Activated CD4-positive, alpha-beta T cell treated with anti-CD3 and anti-CD28 coated beads, Interleukin-2, amount 50 U/mL, for 16 hours (primary cell): ENCODE results near the gene ST3GAL2.
A peak's percentile ranks its signal among the peaks of the same experiment; 100 is the strongest.

Experiments
- DNase-seq: peaks from one replicate; pipeline ENCODE4 v3.0.0-alpha.2; 2020

The ST3GAL2 gene, protein sequence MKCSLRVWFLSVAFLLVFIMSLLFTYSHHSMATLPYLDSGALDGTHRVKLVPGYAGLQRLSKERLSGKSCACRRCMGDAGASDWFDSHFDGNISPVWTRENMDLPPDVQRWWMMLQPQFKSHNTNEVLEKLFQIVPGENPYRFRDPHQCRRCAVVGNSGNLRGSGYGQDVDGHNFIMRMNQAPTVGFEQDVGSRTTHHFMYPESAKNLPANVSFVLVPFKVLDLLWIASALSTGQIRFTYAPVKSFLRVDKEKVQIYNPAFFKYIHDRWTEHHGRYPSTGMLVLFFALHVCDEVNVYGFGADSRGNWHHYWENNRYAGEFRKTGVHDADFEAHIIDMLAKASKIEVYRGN

DNA sequence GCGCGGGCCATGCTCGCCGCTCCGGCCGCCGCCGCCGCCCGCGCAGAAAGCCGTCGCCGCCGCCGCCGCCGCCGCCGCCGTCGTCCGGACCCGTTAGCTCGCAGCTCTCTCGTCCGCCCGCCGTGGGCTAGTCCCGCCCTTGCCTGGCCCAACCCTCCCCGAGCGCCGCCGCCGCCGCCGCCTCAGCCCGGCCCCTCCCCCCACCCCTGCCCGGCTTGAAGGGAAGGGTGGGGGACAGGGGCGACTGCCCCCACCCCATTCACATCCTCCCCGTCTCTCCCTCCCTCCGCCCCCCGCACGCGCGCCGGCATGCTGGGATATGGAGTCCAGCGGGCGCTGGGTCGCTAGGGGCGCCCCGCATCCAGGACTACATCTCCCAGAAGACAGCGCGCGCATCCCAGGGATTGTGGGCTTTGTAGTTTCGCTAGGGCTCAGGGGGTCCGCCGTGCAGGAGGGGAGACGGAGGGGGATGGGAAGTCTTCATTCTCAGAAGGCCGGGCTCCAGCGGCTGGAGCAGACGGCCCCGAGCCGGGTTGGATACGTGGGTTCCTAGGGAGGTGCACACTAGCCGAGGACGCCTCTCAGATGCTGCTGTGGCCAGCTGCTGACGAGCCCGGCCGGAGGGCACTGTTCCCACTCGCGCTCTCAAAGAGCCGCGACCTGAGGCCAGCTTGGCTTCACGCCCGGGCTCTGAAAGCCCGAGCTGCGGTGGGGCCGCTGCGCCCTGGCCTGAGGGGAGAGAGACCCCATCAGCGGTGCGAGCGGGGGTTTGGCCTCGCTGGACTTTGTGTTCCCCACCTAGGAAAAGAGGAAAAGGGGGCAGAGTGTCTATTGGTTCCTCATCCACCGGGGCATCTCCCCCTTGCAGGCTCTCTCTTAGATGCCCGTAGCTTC, at the start of gene ST3GAL2:
TSS of gene ST3GAL2 (minus strand) at position 132 of the 894 bp plus-strand sequence. CDS start 40,570 bp downstream, outside the sequence.
- DNase-seq = peak; percentile 95

DNA sequence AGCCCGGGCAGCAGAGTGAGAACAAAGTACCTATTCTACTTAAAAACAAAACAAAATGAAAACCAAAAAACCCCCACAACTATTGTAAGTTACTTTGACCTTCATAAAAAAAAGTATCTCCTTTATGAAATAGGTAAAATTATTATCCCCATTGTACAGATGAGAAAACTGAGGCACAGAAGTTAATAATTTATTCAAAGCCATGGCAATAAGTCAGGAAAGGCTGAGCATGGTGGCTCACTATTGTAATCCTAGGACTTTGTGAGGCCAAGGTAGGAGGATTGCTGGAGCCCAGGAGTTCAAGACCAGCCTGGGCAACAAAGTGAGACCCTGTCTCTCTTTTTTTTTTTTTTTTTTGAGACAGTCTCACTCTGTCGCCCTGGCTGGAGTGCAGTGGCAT, 46.0 kb upstream of the ST3GAL2 start:
- no peak for DNase-seq

DNA sequence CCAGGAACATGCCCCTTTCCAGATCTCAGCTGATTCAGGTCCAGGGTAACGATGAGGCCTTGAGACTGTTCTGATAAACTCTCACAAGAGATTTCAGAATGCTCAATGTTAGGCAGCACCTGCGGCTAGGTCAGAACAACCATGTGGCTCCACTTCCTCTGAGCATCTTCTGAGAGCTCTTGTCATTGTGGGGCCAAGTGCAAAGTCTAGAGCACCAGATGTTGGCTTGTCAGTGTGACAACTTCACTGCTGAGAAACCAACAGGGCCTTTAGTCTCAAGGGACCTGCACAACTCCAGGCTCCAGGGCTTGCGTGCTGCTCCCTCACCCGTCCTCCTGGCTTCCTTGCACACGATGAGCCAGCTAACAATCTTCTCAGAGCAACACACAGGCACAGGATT, 44.5 kb upstream of the ST3GAL2 start:
- DNase-seq = no peak

DNA sequence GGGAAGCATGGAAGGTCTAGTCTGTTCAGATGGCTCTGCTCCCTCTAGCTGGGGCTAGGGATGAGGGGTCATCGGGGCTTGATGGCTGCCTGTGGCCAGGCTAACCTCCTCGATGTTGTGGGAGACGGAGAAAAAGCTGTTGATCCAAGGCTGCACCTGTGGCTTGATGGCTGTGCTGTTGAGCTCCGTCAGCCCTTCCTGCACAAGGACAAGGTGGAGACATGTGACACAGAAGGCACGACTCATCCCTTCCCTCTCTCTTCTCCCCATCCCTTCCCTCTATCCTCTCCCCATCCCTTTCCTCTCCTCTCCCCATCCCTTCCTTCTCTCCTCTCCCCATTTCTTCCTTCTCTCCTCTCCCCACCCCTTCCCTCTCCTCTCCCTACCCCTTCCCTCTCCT, 43.7 kb upstream of the ST3GAL2 start:
- no peak for DNase-seq

DNA sequence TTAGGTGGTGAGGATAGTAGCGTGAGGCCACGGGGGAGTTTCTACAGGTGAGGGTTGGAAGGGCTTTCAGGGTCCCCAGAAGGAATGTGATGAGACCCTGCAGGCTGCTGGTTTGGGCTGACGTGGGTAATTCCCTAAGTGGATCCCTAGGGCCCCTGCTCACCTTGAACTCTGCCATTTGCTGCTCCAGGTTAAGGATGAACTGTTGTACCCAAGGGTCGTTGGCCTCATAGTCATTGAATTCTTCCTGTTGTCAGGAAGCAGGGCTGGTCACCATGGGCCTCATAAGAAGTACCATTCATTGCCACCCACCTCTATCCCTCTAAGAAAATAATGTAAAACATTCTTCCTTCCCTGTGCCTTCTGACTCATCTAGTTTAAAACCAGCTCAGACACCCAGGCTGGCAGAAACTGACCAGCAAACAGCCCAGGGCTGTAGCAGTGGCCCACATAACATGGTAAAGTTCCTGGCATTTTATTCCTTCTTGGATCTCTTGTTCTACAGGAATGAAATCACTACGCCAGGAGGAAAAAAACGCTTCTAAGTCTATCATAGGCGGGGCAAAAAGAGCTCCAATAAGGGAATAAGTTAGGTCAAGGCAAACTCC, 43.1 kb upstream of the ST3GAL2 start:
- no peak for DNase-seq

DNA sequence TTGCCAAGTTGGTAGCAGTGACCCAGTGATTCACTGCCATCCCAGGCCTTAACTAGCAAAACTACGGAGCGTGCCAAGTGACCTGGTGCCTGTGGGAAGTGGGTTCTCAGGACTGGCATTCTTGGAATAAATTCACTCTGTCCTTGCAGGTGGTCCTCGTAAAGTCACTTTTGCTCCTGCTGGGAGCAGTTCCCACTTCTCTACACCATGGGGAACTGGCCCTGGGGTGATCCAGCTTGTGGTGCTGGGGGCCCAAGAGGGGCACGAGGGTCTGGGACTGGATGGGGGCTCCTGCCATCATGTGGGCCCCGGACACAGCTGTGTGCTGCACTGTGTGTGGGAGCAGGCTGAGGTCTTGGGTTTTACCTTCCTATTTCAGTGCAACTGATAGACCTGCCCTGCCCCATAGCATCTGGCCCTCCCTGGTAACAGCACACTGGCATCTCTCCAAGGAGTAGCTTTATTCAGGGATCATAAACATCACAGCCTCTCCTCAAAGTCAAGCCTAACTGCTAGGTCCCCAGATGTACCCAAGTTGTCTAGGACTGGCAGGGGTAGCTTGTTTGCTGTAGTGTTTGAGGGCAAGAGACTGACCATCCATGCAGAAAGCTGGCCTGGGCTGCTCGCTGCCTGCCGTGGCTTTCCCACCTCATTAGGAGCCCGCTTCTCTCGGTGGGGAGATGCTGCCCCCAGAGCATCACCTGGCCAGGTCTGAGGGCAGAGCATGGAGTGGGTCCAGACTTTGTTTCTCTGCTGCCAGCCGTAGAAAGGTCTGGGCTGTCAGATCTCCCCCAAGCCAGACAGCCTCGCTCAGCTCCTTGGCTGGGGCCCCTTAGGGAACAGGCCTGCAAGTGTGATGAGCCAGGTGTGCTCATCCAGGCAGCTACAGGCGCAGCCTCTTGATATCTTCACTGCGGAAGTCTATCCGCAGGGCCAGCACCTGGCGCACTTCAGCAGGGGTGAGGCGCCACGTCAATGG, 41.5 kb upstream of the ST3GAL2 start:
- DNase-seq = no peak

DNA sequence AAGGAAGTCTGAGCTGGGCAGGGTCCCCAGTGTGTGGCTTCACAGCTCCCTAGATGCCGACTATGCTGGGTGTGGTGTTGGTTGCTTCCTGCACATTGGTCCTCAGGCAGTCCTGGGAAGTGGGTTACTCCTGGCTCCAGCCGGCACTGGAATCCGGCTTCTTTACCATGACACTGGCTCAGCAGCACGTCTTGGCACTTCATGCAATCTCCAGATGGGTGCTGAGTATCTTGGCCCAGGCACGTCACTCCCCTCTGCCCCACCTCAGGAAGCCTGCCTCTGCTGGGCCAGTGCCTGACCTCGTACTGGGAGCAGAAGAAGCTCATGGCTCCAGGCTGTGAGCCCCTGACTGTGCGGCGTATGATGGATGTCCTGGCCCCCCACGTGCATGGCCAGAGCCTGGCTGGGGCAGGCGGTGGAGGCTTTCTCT, 40.0 kb upstream of the ST3GAL2 start:
- no peak for DNase-seq

DNA sequence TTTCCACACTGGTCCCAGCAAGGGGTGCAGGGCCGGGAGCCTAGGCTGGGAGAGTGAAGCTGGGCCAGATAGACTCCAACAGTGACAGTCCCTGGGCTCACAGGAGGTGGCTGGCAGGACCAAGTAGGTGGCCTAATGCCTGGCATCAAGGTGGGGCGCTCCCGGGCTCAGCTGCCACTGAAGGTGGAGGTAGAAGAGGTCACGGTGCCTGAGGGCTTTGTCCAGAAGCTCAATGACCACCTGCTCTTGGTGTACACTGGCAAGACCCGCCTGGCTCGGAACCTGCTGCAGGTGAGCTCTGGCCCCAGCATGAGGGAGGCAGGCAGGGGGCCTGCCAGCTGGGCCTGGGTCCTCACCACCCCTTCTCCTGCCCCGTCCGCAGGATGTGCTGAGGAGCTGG, 39.3 kb upstream of the ST3GAL2 start:
- no peak for DNase-seq

DNA sequence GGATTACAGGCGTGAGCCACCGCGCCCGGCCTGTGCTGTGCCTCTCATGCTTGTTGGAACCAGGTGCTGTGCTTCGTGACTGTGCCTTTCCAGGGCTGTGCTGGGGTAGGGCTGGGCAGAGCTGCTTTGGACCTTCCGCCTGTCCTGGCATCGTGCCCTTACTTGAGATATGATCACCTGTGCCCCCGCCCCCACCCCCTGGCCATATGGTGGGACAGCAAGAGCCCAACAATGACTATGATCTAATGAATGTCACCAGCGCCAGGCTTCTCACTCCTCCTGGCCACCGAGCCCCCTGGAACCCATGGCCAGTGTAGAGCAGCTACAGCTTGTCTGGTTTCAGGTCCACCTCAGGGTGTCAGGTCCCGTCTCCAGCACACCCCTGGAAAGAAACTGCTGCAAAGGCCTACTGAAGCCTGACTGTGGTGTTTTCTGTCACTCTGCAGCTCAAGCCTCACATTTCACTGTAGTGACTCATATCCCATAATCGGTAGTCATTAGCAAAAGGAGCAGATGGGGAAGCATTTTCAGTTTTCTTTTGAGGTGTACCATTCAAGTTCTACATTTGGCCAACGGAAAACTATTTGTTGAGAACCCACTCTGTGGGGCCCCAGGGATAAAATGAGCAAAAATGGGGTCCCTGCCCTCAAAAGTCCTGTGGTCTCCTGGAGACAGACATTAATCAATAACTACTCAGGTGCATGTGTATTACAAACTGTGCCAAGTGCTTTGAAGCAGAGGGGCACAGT, 37.5 kb upstream of the ST3GAL2 start:
- peak; percentile 95 for DNase-seq

DNA sequence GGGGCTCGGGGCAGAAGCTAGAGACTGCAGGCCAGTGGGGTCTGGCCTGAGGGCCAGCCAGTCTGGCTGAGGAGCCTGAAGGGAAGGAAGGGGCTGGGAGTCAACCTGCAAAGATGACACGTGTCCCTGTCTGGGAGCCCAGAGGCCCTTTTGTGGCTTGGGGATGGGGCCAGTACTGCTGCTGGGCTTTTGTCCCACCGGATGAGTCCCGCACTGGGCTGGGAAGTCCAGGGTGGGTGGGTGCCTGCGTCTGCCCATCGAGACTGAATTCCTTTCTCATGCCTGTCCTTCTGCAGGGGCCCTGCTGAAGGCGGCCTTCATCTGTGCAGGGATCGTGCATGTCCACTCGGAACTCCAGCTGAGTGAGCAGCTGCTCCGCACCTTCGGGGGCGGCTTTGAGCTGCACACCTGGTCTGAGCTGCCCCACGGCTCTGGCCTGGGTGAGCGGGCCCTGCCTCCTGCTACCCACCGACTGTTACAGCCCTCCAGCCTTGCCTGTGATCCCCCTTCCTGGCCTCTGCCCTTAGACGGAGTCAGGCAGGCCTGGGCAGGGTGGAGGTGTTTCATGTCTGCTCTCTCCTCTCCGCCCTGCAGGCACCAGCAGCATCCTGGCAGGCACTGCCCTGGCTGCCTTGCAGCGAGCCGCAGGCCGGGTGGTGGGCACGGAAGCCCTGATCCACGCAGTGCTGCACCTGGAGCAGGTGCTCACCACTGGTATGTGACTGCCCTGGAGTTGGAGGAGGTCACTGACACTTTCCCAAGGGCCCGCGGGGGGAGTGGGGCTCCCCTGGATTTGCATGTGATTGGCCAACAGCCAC, 36.4 kb upstream of the ST3GAL2 start:
- no peak for DNase-seq

DNA sequence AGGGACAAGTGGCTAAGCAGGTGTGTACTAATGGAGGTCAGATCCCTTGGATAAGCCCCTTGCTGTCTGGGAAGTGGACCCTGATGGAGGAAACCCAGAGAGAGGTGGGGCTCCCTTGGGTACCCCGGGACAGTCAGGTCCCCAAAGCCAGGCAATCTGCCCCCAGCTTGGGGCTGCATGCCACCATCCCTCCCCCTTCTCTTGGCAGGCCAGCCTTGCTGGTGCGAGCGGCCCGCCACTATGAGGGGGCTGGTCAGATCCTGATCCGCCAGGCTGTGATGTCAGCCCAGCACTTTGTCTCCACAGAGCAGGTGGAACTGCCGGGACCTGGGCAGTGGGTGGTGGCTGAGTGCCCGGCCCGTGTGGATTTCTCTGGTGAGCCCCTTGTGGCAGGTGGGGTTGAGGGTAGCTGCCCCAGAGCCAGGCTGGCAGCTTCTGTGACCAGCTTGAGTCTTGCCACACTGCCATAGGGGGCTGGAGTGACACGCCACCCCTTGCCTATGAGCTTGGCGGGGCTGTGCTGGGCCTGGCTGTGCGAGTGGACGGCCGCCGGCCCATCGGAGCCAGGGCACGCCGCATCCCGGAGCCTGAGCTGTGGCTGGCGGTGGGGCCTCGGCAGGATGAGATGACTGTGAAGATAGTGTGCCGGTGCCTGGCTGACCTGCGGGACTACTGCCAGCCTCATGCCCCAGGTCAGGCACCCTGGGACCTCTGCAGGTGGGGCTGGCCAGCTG, 35.6 kb upstream of the ST3GAL2 start:
- DNase-seq = no peak

DNA sequence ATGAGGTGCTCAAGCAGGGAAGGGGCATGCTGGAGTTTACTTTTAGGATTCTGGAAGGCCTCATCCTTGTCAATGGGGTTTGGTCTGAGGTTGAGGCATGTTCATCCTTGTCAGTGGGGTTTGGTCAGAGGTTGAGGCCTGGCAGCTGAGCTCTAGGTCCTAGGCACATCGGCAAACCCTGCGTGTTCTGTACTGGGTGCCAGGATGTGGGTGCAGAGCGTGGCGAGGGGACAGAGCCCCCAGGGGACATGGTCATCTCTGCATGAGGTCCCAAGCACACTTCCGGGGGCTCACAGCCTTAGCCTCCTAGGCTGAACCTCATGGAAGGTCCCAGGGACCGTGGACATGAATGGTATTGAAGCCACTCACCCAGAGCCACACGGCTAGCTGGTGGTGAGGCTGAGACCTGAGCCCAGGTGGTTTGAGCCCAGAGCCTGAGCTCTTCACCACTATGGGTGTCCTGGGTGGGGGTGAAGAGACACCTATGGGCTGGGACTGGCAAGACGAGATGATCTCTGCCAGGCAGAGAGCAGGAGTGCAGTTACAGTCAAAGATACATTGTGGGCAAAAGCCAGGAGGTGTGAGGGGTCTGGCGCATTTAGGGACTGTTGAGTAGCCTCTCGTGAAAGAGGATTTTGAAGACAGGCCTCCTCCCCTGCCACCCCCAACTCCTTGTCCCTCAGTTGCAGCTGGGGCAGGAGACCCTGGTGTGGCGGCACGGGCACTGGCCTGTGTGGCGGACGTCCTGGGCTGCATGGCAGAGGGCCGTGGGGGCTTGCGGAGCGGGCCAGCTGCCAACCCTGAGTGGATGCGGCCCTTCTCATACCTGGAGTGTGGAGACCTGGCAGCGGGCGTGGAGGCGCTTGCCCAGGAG, 34.8 kb upstream of the ST3GAL2 start:
- DNase-seq = no peak

DNA sequence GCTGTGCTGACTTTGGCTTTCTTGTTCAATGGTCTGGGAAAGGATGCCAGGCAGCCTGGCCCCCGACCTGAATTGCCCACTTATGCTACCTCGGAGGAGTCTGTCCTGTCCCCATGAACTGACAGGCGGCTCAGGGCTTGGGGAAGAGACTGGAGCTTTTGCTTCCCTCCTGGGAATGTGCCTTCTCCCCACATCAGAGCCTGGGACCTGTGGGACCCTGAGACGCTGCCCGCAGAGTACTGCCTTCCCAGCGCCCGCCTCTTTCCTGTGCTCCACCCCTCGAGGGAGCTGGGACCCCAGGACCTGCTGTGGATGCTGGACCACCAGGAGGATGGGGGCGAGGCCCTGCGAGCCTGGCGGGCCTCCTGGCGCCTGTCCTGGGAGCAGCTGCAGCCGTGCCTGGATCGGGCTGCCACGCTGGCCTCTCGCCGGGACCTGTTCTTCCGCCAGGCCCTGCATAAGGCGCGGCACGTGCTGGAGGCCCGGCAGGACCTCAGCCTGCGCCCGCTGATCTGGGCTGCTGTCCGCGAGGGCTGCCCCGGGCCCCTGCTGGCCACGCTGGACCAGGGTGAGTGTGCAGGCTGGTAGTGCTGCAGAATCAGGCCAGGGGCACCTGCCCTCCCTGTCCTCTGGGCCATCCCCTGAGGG, 34.0 kb upstream of the ST3GAL2 start:
- no peak for DNase-seq

DNA sequence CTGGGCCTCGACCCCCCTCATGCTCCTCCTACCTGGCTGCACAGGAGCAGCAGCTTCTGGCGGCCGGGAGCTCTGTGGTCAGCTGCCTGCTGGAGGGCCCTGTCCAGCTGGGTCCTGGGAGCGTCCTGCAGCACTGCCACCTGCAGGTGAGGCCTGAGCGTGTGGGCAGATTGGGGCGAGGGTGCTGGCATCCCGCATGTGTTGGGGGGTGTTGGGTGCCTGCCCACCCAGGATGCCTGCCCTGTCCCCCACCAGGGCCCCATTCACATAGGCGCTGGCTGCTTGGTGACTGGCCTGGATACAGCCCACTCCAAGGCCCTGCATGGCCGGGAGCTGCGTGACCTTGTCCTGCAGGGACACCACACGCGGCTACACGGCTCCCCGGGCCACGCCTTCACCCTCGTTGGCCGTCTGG, 32.0 kb upstream of the ST3GAL2 start:
- no peak for DNase-seq

DNA sequence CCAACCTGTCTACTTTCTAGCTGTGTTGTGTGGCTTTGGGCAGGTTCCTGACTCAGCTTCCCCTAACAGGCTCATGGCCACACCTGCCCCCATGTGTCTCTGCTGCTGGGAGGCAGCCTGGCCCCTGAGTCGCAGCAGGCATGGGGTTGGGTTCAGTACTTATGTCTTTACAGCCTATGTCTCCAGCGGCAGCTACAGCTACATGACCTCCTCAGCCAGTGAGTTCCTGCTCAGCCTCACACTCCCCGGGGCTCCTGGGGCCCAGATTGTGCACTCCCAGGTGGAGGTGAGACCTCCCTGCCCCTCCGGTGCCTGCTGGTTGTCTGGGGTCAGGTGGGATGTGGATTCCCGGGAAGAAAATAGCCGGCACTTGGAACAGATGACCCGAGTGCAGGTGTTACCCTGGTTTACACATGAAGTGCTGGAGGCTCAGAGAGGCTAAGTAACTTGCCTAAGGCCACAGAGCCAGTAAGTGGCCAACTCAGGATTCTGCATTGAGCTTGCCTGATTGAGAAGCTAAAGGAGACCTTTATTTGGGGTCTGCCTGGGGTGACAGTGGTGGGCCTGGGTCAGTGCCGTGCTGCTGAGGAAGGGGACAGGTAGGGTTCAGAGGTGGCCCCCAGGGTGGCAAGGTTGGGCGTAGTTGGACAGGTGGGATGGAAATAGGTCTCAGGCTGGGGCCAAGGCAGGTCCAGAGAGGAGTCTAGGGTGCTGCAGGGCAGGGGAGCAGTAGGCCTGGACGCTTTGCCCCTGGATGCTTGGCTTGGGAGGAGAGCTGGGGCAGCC, 31.4 kb upstream of the ST3GAL2 start:
- DNase-seq = no peak

DNA sequence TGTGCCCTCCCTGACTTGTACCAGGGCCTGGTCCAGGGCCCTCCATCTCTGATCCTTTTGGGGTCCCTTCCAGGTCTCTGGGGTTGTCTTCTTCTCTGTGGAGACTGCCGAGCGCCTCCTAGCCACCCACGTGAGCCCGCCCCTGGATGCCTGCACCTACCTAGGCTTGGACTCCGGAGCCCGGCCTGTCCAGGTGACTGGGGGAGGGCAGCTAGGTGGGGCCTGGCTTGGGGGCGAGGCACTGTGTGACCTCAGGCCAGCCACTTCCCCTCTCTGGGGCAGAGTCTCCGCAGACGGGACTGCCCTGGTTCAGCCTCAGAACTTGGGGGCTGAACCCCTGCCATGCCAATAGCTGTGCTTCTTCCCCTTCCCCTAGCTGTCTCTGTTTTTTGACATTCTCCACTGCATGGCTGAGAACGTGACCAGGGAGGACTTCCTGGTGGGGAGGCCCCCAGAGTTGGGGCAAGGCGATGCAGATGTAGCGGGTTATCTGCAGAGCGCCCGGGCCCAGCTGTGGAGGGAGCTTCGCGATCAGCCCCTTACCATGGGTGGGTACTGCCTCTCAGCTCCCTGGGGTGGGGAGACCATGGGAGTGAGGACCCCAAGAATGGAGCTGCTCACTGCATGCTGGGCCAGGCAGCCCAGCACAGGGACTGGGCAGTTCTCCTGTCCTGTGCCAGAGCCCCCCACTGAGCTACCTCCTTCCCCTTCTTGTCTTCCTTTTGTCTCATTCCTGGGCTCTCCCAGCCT, 30.1 kb upstream of the ST3GAL2 start:
- DNase-seq = no peak

DNA sequence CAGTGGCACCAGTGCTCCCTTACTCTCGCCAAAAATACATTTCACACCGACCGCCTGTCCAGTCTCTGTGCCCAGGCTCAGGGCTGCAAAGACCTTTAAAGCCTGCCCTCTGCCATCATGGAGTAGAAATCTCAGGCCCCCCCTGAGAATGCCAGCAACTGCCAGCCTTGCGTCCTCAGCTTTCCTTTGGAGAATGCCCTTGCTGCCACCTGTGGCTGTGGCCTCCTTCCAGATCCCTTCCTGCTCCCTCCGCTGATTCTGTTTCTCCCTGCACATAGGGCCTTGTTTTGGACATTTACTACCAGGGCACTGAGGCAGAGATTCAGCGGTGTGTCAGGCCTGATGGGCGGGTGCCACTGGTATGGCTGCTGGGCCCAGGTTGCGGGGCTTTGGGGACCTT, 28.7 kb upstream of the ST3GAL2 start:
- DNase-seq = no peak
